ENCODE results near the gene TPPP2. TPM values are rescaled to one million over a fixed set of nuclear protein-coding genes. Genes with fewer than 3 reads are reported as not detected.

The TPPP2 gene
- total RNA-seq, 1 donor from 2014 or later, result not detected

DNA sequence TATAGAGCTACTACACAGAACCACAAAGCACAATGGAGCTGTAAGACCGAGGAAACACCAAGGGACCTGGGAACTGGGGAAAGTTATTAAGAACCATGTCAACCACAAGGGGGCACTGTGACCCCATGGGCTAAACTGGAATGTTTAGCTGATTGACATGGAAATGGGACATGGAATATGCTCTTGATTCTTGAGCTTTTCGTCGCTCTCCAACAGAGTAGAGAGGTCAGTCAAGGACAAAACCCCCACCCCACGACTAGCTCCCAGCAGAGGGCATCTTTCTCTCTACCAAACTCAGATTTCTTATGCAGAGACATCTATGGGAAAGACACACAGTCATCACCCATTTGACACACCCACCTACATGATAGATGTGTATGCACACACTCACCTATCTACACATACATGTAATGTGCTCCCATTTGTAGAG, 15.2 kb upstream of the TPPP2 start:
- DNase-seq (ENCODE audit: low read depth), result peak; percentile 31
- no peak overlapping the region for H3K4me3 ChIP-seq (ENCODE audit: low read depth, low read length)
- H3K27me3 ChIP-seq (ENCODE audit: control insufficient read depth, insufficient read depth, low read length), result peaks cover 3% of the 10 kb centered on the region
- TF ChIP-seq, protein P1, sequence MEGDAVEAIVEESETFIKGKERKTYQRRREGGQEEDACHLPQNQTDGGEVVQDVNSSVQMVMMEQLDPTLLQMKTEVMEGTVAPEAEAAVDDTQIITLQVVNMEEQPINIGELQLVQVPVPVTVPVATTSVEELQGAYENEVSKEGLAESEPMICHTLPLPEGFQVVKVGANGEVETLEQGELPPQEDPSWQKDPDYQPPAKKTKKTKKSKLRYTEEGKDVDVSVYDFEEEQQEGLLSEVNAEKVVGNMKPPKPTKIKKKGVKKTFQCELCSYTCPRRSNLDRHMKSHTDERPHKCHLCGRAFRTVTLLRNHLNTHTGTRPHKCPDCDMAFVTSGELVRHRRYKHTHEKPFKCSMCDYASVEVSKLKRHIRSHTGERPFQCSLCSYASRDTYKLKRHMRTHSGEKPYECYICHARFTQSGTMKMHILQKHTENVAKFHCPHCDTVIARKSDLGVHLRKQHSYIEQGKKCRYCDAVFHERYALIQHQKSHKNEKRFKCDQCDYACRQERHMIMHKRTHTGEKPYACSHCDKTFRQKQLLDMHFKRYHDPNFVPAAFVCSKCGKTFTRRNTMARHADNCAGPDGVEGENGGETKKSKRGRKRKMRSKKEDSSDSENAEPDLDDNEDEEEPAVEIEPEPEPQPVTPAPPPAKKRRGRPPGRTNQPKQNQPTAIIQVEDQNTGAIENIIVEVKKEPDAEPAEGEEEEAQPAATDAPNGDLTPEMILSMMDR (IDR thresholded peaks at IDR 0.05; ENCODE audit: insufficient read depth, low read length, poor library complexity, severe bottlenecking), result peak; percentile 82
- no peaks in the 10 kb centered on the region for H3K36me3 ChIP-seq (ENCODE audit: control insufficient read depth, insufficient read depth, low read length)

DNA sequence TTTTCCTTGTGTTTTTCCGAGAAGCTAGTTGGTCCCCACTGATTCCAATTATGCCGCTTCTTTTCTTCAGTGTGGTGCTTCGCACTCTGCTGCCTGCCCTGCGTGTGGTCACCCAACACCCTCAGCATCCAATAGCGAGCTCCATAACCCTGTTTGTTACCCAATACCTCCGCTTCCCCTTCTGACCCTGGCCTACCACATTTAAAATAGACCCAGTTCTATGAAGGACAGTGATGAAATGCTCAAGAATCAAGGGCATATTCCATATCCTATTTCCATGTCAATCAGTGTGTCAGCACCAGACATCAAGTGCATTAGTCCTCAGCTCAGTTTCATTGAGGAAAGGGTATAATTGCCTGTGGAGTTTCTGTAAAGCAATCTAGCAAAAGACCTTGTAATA, 14.7 kb upstream of the TPPP2 start:
- TF ChIP-seq, protein P1 (IDR thresholded peaks at IDR 0.05; ENCODE audit: insufficient read depth, low read length, poor library complexity, severe bottlenecking), result no peak
- no peak for DNase-seq (ENCODE audit: low read depth)
- H3K4me3 ChIP-seq (ENCODE audit: low read depth, low read length), result no peak overlapping the region

DNA sequence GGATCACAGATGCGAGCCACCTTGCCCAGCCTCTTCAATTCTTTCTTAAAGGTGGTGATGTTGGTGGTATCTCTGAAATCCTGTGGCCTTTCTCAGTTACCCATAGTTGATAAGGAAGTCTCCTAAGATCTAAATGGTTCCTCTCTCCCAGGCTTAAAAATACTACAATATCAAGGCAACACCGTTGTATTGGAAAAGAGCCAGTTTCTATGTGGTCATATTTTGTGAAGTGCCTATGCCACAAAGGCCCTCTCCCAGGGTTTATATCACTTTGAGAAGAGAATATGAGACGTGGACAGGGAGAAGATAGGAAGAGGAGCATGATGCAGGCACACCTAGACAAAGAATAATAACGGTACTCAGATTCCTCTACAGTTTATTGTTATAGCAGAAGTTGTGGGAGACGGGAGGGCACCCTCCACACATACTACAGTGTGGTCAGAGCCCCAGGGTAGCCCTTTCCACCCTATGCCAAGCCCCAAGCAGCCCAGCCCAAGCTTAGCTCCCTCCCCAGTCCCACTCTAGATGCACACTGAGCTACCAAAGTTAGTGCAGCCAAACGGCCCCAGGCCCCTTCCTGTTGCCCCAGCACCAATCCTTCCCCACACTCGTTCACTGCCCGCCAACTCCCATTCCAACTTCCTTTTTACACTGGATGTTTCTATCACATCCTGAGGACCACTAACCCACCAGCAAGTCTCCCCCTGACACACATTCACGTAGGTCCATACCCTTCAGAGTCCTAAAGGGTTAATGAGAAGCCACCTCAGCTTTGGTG, 13.4 kb upstream of the TPPP2 start:
- TF ChIP-seq, protein P1 (IDR thresholded peaks at IDR 0.05; ENCODE audit: insufficient read depth, low read length, poor library complexity, severe bottlenecking), result no peak
- Histone ChIP-seq H3K36me3 (ENCODE audit: control insufficient read depth, insufficient read depth, low read length) (no peaks in the 10 kb centered on the region), H3K27me3 (ENCODE audit: control insufficient read depth, insufficient read depth, low read length) (peaks cover 3% of the 10 kb centered on the region), H3K4me3 (ENCODE audit: low read depth, low read length) (no peak overlapping the region)
- no peak for DNase-seq (ENCODE audit: low read depth)

More for the DNA sequence above, 14.7 kb upstream of the TPPP2 start:
- no peaks in the 10 kb centered on the region for H3K36me3 ChIP-seq (ENCODE audit: control insufficient read depth, insufficient read depth, low read length)
- peaks cover 3% of the 10 kb centered on the region for H3K27me3 ChIP-seq (ENCODE audit: control insufficient read depth, insufficient read depth, low read length)

DNA sequence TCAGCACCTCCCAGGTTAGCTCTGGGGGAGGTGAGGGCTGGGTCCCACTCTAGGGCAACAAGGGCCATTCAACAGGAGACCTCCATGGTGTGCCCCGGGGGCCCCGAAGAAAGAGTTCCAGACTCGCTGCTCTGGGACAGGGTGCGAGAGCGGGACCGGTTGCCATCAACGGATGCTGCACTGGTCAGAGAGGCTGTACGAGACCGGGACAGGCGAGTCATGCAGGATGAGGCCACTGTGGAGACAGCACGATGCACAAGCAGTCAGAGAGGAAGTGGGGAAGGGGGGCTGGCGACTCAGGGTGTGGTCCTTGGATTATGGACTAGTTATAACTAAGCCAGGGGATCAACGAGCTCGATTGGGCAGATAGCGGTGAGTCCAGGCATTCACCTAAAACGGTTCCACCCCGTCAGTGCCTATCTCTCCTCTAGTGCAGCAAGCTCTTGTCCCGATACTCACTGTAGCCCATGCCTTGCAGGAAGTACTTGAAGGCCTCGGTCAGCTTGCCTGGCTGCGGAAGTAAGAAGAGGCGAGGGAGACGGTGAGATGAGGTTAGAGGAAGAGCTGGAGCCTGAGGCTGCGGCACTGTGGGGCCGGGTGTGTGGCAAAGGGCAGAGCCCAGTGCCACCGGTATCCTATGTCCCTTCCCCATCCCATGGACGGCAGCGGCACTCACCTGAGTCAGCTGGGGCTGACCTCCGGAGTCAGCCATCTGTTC, 12.3 kb upstream of the TPPP2 start:
- DNase-seq (ENCODE audit: low read depth), result no peak
- Histone ChIP-seq H3K4me3 (ENCODE audit: low read depth, low read length) (no peak overlapping the region), H3K36me3 (ENCODE audit: control insufficient read depth, insufficient read depth, low read length) (no peaks in the 10 kb centered on the region), H3K27me3 (ENCODE audit: control insufficient read depth, insufficient read depth, low read length) (peaks cover 5% of the 10 kb centered on the region)
- TF ChIP-seq, protein P1 (IDR thresholded peaks at IDR 0.05; ENCODE audit: insufficient read depth, low read length, poor library complexity, severe bottlenecking), result no peak

DNA sequence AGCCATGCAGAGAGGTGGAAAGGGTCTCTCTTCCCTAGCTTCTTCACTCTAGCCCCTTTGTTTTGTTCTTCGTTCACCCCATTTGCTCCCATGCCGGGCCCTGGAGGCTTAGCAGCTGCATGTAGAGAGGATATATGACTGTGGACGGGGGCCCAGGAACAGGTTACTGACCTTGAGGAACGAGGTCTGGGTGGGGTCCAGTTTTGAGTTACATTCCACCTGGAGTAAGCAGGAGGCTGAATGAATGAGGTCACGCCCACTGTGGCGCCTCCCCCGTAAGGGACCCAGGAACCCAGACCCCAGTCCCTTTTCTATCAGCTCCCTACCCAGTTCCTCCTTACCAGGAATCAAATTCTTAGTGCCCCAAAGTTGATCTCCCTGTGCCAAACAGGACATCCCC, 11.7 kb upstream of the TPPP2 start:
- Histone ChIP-seq H3K4me3 (ENCODE audit: low read depth, low read length) (no peak overlapping the region), H3K27me3 (ENCODE audit: control insufficient read depth, insufficient read depth, low read length) (peaks cover 6% of the 10 kb centered on the region), H3K36me3 (ENCODE audit: control insufficient read depth, insufficient read depth, low read length) (no peaks in the 10 kb centered on the region)
- TF ChIP-seq, protein P1 (IDR thresholded peaks at IDR 0.05; ENCODE audit: insufficient read depth, low read length, poor library complexity, severe bottlenecking), result no peak
- no peak for DNase-seq (ENCODE audit: low read depth)
